Activated T-helper 2 cell treated with anti-CD3 and anti-CD28 coated beads, Interferon-gamma antibody, Interleukin-2, Interleukin-4, amounts not matched to agents 10 μg/mL and 5 μg/mL and 100 μg/mL, durations not matched to agents 14 hours and 24 hours and 36 hours (primary cell): ENCODE measurements around the gene FAM131B. TPM values are rescaled to one million over a fixed set of nuclear protein-coding genes. Genes with fewer than 3 reads are reported as not detected.

Experiments
- DNase-seq: peaks from one replicate; pipeline ENCODE4 v3.0.0; 2021; ENCODE audit warnings: low spot score
- H3K27ac Mint-ChIP-seq: one replicate; pipeline ENCODE4 v1.8.0; 2021; ENCODE audit warnings: mixed read lengths
- H3K27me3 Mint-ChIP-seq: one replicate; pipeline ENCODE4 v1.8.0; 2021; ENCODE audit warnings: low read depth, mixed read lengths
- H3K36me3 Mint-ChIP-seq: one replicate; pipeline ENCODE4 v1.8.0; 2021; ENCODE audit warnings: low read depth, mixed read lengths
- H3K4me1 Mint-ChIP-seq: one replicate; pipeline ENCODE4 v1.8.0; 2021; ENCODE audit warnings: low read depth, mixed read lengths
- H3K4me3 Mint-ChIP-seq: one replicate; pipeline ENCODE4 v1.8.0; 2021; ENCODE audit warnings: low read depth, mild to moderate bottlenecking, moderate library complexity, mixed read lengths
- H3K9me3 Mint-ChIP-seq: one replicate; pipeline ENCODE4 v1.8.0; 2021; ENCODE audit warnings: mixed read lengths
- intact Hi-C: fragments of 100-400 bp; cut with micrococcal nuclease; formaldehyde crosslinking; loops from one replicate; pipeline ENCODE4 v1.15.1; 2023
- total RNA-seq: library from RNA; stranded (reverse); gene quantifications from 2 replicates; pipeline ENCODE4 v1.2.3, GENCODE V29; 2022

Gene FAM131B
- total RNA-seq, 1 donor from 2014 or later: 1.3 TPM

DNA sequence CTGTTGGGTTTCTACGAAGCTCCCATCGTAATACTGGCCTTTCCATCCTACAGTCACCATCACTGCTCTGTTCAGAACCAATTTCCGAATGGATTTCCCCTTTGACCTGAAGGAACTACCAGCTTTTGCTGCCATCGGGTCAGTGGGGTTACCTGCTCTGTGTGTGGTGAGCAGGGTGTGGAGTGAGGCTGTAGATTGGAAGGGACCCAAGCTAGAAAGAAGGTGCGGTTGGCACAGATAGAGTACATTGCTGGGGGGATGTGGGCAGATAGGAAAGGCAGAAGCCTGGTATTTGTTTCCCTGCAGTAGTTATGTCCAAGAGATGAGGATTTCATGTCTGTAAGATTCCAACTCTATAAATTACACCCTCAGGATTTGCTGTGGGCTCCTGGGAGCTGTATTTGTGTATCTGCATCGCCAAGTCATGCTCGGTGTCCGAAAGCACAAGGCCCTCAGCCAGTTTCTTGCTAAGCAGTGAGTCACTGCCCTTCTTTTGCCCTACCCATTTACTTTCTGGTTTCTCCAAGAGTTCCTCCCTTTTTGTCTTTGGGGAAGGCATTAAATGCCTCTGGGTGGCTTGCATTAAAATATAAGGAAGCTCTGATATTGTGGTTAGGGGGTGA lies 31.2 kb downstream of the FAM131B start:
- no peak overlapping the region for H3K27ac Mint-ChIP-seq
- no peak for DNase-seq
- no peaks in the 10 kb centered on the region for H3K9me3 Mint-ChIP-seq
- peaks cover 2% of the 10 kb centered on the region for H3K4me1 Mint-ChIP-seq
- H3K27me3 Mint-ChIP-seq: peaks cover 28% of the 10 kb centered on the region
- H3K4me3 Mint-ChIP-seq: no peak overlapping the region
- H3K36me3 Mint-ChIP-seq: no peaks in the 10 kb centered on the region
- intact Hi-C loops: no loop called here

DNA sequence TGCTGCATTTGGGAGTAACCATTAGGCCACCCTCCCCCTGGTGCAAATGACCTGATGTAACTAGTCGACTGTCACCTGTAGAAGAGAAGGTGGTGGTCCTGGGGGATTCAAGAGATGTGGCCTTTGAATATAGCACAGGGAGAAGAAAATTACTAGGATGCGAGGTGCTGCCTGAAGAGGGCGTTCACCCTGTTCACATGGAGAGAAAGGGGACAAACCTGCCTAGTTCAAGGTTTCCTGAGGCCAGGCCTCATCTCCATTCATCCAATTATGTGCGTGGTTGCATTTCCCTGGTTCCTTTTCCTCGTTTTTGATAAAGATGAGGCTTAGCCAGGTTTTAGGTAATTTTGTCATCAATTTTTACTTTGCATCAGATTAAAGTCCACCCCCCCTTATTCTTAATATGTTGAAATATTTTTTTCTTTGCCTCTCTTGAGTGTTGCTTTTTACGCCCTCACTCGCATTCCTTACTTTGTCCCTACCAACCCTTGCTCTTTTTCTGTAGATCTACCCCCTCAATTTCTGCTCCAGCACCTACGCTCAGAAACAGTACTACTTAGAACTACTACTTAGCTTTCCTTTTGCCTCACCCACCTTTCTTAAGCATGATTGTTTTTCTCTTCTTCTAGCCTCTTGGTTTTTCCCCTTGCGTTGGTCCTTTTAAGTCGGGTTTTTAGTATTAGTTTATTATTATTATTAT lies 32.9 kb downstream of the FAM131B start:
- Mint-ChIP-seq H3K36me3 (no peaks in the 10 kb centered on the region), H3K27ac (no peak overlapping the region), H3K9me3 (no peaks in the 10 kb centered on the region), H3K4me1 (peaks cover 14% of the 10 kb centered on the region), H3K4me3 (no peak overlapping the region), H3K27me3 (peaks cover 17% of the 10 kb centered on the region)
- no peak for DNase-seq
- intact Hi-C loops: no loop called here

DNA sequence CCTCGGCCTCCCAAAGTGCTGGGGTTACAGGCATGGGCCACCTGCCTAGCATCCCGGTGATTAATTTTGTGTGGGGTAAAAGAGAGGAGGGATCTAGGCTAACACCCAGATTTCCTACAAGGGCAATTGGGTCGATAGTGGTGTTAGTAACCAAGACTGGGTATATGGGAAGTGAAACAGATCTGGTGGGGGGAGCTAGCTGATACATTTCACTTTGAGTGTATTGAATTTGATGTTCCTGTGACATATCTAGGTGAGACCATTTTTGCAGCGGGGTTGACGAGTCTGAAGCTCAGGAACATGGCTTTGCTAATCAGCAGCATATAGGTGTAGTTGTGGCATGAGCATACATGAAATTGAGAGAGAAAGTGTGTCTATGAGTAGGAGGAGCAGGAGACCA lies 34.6 kb downstream of the FAM131B start:
- no peak overlapping the region for H3K27ac Mint-ChIP-seq
- intact Hi-C loops: no loop called here
- H3K36me3 Mint-ChIP-seq: no peaks in the 10 kb centered on the region
- H3K27me3 Mint-ChIP-seq: peaks cover 8% of the 10 kb centered on the region
- no peak for DNase-seq
- H3K9me3 Mint-ChIP-seq: no peaks in the 10 kb centered on the region
- H3K4me3 Mint-ChIP-seq: no peak overlapping the region
- H3K4me1 Mint-ChIP-seq: peaks cover 14% of the 10 kb centered on the region

DNA sequence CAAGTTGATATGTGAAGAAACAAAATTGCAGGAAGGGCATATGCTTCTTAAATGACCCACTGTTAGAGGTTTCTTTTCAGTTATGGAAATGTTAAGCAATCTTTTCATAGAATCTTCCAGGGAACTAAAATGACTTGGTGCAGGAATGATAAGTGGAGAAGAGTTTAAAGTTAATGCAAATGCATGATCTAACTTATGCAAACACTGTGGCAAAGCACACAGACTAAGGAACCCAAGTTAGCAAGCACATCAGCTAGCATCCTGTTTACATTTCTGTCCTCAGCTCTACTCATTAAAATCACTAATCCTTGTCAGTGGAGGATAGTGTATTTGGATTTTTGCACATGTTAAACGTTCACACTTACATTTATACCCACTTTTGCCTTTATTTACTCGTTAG lies 37.3 kb downstream of the FAM131B start:
- Mint-ChIP-seq H3K4me1 (peaks cover 14% of the 10 kb centered on the region), H3K27ac (no peak overlapping the region), H3K4me3 (no peak overlapping the region), H3K9me3 (no peaks in the 10 kb centered on the region), H3K36me3 (no peaks in the 10 kb centered on the region), H3K27me3 (peaks cover 4% of the 10 kb centered on the region)
- DNase-seq: no peak
- intact Hi-C loops: no loop called here

DNA sequence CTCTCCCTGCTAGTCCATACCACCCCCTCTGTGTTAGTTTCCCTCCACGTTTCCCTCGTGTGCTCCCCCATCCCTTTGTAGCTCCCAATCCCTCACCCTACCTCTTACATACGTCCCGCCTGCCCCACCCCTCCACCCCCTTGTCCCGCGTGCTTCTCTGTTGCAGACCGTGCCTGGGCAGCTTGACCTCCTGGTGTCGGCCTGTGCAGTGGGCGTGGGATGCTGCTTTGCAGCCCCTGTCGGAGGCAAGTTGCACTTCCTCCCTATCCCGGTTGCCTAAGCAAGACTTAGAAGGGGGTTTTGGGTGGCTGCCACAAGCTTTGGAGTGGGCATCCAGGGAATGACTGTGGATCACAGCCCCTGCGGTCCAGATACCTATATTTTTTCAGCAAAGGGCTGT lies 38.9 kb downstream of the FAM131B start:
- no peak overlapping the region for H3K4me3 Mint-ChIP-seq
- H3K27ac Mint-ChIP-seq: no peak overlapping the region
- DNase-seq: no peak
- H3K27me3 Mint-ChIP-seq: peaks cover 2% of the 10 kb centered on the region
- no peaks in the 10 kb centered on the region for H3K9me3 Mint-ChIP-seq
- intact Hi-C loops: no loop called here
- no peaks in the 10 kb centered on the region for H3K36me3 Mint-ChIP-seq
- peaks cover 14% of the 10 kb centered on the region for H3K4me1 Mint-ChIP-seq

DNA sequence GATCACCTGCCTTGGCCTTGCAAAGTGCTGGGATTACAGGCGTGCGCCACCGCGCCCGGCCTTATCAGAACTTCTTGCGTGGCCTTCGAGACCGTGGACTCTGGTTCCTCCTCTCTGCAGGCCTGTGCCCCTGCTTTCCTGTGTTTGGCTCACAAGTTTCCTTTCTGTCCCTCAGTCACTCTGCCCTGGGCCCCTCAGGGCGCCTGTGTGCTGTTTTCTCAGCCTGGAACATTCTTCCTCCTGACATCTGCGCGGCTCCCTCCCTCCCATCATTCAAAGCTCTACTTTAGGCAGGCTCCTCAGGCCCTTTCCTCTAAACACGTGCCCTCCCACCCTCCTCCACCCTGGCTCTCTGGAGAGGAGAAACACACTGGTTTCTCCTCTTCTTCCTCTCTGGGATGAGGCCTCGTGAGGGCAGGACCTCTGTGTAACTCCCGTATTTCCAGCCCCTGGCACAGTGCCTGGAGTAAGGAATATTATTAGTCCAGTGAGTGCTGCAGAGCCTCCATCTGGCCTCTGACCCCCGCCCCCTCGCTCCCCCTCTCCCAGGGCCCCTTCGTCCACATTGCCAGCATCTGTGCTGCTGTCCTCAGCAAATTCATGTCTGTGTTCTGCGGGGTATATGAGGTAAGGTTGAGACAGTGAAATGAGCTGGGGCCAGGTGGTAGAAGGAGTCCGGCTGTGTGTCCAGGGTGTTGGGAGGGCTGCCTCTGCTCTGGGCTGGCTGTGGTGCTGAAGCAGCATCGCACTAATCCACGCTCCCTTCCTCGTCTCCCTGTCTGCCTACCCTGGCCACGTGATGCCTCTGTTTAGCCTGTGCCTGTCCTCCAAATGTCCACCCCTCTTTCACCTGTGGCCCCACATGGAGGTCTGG lies 39.5 kb downstream of the FAM131B start:
- Mint-ChIP-seq H3K4me1 (peaks cover 14% of the 10 kb centered on the region), H3K4me3 (no peak overlapping the region), H3K27ac (no peak overlapping the region), H3K27me3 (peaks cover under 1% of the 10 kb centered on the region), H3K9me3 (no peaks in the 10 kb centered on the region), H3K36me3 (no peaks in the 10 kb centered on the region)
- no peak for DNase-seq
- intact Hi-C loops: no loop called here

DNA sequence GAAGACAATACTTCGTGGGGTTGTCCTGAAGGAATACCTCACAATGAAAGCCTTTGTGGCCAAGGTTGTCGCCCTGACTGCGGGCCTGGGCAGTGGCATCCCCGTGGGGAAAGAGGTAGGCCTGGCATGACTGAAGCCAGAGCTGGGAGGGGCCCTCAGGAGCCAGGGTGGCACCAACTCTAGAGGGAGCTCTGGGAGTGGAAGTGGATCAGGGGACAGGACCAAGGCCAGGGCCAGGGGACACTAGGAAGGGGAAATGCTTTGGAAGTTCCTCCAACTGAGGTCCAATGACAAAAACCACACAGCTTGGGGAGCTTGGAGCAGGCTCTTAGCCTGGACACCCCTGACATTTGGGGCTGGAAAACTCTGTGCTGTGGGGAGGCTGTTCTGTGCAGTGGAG lies 40.8 kb downstream of the FAM131B start:
- peaks cover 16% of the 10 kb centered on the region for H3K4me1 Mint-ChIP-seq
- no peak for DNase-seq

DNA sequence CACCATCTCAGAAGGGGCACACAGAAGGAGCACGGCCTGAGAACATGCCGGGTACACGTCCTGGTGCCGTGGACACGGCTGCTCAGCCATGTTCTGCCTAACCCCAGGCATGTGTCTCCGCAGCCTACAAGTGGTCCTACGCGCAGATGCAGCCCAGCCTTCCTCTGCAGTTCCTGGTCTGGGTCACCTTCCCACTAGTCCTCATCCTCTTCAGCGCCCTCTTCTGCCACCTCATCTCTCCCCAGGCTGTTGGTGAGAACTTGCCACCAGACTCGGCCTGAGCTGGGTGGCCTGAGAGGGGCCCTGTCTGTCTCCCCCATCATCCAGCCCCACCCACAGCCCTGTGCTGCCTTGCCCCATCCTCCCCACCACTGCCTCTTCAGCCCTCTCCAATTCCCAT lies 41.3 kb downstream of the FAM131B start:
- intact Hi-C loops: no loop called here
- H3K4me3 Mint-ChIP-seq: no peak overlapping the region
- H3K36me3 Mint-ChIP-seq: no peaks in the 10 kb centered on the region
- no peak overlapping the region for H3K27ac Mint-ChIP-seq
- H3K27me3 Mint-ChIP-seq: no peaks in the 10 kb centered on the region
- peaks cover 19% of the 10 kb centered on the region for H3K4me1 Mint-ChIP-seq
- H3K9me3 Mint-ChIP-seq: no peaks in the 10 kb centered on the region
- DNase-seq: no peak

More for the DNA sequence above, 40.8 kb downstream of the FAM131B start:
- intact Hi-C loops: no loop called here
- H3K27ac Mint-ChIP-seq: no peak overlapping the region
- H3K4me3 Mint-ChIP-seq: no peak overlapping the region
- H3K9me3 Mint-ChIP-seq: no peaks in the 10 kb centered on the region
- H3K36me3 Mint-ChIP-seq: no peaks in the 10 kb centered on the region
- no peaks in the 10 kb centered on the region for H3K27me3 Mint-ChIP-seq

DNA sequence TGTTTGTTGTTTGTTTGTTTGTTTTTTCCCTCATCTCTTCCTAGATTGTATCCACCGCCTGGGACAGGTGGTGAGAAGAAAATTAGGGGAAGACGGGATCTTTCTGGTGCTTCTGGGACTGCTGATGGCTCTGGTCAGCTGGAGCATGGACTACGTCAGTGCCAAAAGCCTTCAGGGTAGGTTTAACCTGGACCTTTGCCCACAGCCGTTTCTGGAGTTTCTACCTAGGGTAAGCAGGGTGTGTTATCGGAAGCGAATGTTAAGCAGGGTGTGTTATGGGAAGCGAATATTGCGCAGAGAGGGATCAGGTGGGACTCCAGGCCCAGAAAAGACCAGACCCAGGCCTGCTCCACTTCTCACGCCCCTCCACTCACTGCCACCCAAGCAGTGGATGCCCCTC lies 41.9 kb downstream of the FAM131B start:
- intact Hi-C loops: no loop called here
- Mint-ChIP-seq H3K27me3 (no peaks in the 10 kb centered on the region), H3K27ac (no peak overlapping the region), H3K4me3 (no peak overlapping the region), H3K9me3 (no peaks in the 10 kb centered on the region), H3K36me3 (no peaks in the 10 kb centered on the region), H3K4me1 (peaks cover 22% of the 10 kb centered on the region)
- DNase-seq: no peak

DNA sequence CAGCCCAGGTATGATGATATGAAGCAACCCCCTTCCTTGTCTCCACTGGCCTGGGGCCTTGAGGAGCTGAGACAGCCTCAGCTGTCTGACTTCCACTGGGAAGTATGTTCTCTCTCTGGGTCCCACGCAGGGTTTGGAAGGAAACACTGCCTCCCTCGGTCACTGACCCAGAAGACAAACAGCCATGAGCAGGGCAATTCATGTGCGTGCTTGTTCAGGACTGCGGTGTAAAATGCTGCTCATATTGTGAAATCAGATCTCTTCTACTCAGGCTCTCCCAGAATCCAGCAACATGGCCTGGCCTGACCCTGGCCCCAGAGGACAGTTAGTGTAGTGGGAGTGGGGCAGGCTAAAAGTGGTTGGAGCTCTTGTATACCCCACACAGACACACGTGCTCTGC lies 43.9 kb downstream of the FAM131B start:
- H3K9me3 Mint-ChIP-seq: peaks cover 2% of the 10 kb centered on the region
- H3K27ac Mint-ChIP-seq: no peak overlapping the region
- H3K27me3 Mint-ChIP-seq: no peaks in the 10 kb centered on the region
- H3K4me3 Mint-ChIP-seq: no peak overlapping the region
- intact Hi-C loops: no loop called here
- H3K4me1 Mint-ChIP-seq: peaks cover 18% of the 10 kb centered on the region
- peaks cover 6% of the 10 kb centered on the region for H3K36me3 Mint-ChIP-seq
- DNase-seq: no peak

DNA sequence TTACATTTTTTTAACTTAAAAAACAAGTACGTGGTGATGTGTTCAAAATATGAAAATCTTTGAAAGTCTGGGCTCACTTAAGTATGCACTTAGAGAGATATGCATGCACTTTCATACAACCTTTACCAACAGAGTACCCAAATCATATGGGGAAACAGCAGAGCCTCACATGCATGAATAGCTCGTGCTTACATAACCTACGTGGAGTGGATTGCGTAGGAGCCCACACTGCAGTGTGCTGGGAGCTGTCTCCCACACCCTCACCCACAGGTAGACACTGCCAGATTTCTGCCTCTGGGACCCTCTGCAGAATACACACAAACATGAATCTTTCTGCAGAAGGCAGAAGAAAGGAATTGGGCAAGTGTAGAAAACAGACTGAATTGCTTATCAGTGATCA lies 46.0 kb downstream of the FAM131B start:
- intact Hi-C loops: no loop called here
- Mint-ChIP-seq H3K27me3 (no peaks in the 10 kb centered on the region), H3K4me3 (no peak overlapping the region), H3K27ac (no peak overlapping the region), H3K4me1 (peaks cover 27% of the 10 kb centered on the region), H3K36me3 (peaks cover 20% of the 10 kb centered on the region), H3K9me3 (peaks cover 3% of the 10 kb centered on the region)
- no peak for DNase-seq

DNA sequence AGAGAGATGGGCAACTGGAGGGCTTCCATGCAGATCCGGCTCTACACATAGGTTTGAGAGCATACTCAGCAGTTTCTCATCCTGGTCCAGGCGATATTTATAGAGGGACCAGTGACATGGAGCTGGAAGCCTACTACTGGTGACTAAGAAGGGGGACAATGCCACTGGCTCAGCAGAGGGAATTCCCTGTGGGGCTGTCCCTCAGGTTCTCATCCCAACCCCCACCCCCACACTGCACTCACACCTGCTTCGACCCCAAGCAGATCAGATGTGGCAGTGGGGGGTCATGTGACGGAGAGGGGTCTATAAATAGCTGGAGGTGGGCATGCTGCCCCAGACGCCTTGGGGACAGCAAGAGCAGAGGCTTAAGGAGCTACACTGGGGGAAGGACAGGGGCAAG lies 46.7 kb downstream of the FAM131B start, which contains the start of gene CLCN1:
Gene CLCN1, plus strand, starts transcription at position 336 of the 400 bp plus-strand sequence. CDS start 102 bp downstream, outside the sequence.
- peaks cover 32% of the 10 kb centered on the region for H3K4me1 Mint-ChIP-seq
- no peak within 1 kb of the TSS for H3K4me3 Mint-ChIP-seq
- H3K27me3 Mint-ChIP-seq: no peaks in the 10 kb centered on the region
- DNase-seq: no peak
- peaks cover 24% of the 10 kb centered on the region for H3K36me3 Mint-ChIP-seq
- H3K27ac Mint-ChIP-seq: no peak within 1 kb of the TSS
- intact Hi-C loops: no loop called here
- peaks cover 3% of the 10 kb centered on the region for H3K9me3 Mint-ChIP-seq

DNA sequence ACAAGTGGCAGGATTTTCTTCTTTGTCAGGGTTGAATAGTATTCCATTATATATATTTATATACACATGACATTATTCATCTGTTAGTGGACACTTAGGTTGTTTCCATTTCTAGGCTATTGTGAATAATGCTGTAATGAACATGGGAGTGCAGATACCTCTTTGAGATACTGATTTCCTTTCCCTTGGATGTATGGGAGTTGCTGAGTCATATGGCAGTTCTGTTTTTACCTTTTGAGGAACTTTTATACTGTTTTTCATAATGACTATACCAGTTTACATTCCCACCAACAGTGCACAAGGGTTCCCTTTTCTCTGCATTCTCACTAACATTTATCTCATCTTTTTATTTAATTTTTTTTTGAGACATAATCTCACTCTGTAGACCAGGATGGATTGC lies 48.4 kb downstream of the FAM131B start:
- peaks cover 8% of the 10 kb centered on the region for H3K9me3 Mint-ChIP-seq
- H3K27ac Mint-ChIP-seq: no peak overlapping the region
- H3K4me3 Mint-ChIP-seq: no peak overlapping the region
- H3K27me3 Mint-ChIP-seq: no peaks in the 10 kb centered on the region
- peaks cover 40% of the 10 kb centered on the region for H3K4me1 Mint-ChIP-seq
- peaks cover 41% of the 10 kb centered on the region for H3K36me3 Mint-ChIP-seq
- intact Hi-C loops: no loop called here
- no peak for DNase-seq
